Retinal pigment epithelial cell (primary cell): Measurements from ENCODE around the gene KIF3B.
"Not testable (repeated sequence)": the region's sequence is repeated elsewhere in the genome, so short reads cannot be mapped to it uniquely, and the experiment has no call there.

ENCODE experiments used
- DNase-seq: peaks from one replicate; pipeline ENCODE4 v3.0.0-alpha.2; 2010; ENCODE audit warnings: low read depth
- H3K4me3 ChIP-seq: 2 replicates; pipeline ENCODE4 v1.5.1; 2011; ENCODE audit warnings: mild to moderate bottlenecking, low read length, control low read depth, moderate library complexity
- TF ChIP-seq, protein P1 (sequence below): conservative IDR thresholded peaks from 2 replicates; pipeline ENCODE4 v1.5.1; 2011; ENCODE audit warnings: low read depth, low read length, control low read depth, inconsistent platforms

KIF3B gene

DNA sequence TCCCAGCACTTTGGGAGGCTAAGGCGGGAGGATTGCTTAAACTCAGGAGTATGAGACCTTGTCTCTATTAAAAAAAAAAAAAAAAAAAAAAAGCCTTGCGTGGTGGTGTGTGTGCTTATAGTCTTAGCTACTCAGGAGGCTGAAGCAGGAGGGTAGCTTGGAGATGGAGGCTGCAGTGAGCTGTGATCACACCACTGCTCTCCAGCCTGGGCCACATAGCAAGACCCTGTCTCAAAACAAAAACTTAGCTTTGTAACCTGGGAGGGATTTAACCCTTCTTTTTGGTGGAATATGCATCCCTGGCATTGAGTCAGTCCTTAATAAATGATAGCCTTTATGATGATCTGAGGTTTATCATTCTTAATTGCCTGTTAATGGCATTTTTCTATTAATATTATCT, 93.4 kb downstream of the KIF3B start:
- TF ChIP-seq, protein P1, sequence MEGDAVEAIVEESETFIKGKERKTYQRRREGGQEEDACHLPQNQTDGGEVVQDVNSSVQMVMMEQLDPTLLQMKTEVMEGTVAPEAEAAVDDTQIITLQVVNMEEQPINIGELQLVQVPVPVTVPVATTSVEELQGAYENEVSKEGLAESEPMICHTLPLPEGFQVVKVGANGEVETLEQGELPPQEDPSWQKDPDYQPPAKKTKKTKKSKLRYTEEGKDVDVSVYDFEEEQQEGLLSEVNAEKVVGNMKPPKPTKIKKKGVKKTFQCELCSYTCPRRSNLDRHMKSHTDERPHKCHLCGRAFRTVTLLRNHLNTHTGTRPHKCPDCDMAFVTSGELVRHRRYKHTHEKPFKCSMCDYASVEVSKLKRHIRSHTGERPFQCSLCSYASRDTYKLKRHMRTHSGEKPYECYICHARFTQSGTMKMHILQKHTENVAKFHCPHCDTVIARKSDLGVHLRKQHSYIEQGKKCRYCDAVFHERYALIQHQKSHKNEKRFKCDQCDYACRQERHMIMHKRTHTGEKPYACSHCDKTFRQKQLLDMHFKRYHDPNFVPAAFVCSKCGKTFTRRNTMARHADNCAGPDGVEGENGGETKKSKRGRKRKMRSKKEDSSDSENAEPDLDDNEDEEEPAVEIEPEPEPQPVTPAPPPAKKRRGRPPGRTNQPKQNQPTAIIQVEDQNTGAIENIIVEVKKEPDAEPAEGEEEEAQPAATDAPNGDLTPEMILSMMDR = no peak
- no peak for DNase-seq
- no peak overlapping the region for H3K4me3 ChIP-seq

DNA sequence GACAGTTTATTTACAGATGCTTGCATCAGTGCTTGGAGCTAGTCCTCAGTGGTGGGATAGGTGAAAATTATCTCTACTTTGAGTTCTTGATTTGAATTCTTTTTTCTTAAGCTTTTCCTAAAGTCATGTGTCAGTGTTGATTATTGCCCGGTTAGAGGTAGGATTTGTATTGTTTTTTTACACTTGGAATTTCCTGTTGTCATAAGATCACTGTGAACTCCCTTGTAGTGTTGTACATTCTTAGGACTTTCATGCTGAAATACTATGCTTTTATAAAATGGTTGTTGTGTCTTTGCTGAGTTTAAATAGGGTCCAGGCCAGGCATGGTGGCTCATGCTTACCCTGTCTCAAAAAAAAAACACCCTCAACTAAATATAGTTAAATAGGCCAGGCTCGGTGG, 101.0 kb downstream of the KIF3B start:
- DNase-seq = no peak
- TF ChIP-seq, protein P1 = no peak
- H3K4me3 ChIP-seq = no peak overlapping the region

DNA sequence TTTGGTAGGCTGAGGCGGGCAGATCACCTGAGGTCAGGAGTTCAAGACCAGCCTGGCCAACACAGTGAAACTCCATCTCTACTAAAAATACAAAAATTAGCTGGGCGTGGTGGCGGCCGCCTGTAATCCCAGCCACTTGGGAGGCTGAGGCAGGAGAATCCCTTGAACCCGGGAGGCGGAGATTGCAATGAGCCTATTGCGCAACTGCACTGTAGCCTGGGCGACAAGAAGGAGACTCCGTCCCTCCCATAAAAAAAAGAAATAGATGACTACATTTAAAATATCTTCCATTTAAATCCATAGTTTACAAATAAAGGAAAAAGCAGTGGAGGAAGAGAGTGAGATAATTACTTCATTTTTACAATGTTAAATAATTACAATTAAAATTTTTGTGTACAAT, 102.6 kb downstream of the KIF3B start:
- H3K4me3 ChIP-seq, DNase-seq: not testable (repeated sequence)

DNA sequence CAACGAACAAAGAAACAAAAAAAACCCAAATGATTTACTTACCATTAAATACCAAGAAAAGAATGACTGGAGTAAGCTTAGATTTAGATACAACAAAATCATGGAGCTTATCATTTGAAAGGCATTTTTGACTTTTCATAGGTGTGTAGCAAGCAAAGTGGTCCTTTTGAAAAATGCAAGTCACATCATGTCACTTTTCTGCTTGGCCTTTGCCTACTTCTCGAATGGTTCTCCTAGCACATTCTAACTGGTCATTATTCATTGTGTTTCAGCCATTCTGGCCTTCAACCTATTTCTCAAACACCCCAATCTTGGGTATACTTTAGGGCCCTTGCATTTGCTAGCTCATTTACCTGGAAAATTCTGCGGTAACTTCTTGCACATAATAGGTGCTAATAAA, 103.3 kb downstream of the KIF3B start:
- DNase-seq = no peak
- TF ChIP-seq, protein P1 = no peak
- no peak overlapping the region for H3K4me3 ChIP-seq

DNA sequence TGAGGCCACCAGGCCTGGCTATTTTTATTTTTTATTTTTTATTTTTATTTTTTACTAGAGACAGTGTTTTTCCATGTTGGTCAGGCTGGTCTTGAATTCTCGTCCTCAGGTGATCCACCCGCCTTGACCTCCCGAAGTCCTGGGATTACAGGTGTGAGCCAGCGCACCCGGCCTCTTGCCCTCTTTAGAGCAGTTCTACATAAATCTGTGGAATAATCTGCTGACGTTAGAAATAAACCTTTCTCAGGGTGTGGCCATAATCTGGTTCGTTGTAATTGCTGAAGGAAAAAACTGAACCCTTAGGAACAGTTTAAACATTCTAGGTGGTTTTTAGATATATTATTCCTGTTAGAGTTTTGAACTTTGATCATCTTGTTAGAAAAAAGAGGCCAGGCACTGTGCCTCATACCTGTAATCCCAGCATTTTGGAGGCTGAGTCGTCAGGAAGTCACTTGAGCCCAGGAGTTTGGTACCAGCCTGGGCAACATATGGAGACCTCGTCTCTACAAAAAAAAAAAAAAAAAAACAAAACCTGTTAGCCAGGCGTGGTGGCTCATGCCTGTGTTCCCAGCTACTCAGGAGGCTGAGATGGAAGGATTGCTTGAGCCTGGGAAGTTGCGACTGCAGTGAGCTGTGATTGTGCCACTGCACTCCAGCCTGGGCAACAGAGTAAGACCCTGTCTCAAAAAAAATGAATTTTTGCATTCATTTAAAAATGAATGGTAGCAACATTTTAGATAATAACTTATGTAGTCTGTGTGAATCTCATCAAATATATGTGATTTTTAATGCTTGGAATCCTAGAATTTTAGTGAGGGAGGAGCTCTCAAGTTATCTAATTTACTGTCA, 104.9 kb downstream of the KIF3B start:
- H3K4me3 ChIP-seq = no peak overlapping the region
- no peak for DNase-seq
- TF ChIP-seq, protein P1 = no peak

DNA sequence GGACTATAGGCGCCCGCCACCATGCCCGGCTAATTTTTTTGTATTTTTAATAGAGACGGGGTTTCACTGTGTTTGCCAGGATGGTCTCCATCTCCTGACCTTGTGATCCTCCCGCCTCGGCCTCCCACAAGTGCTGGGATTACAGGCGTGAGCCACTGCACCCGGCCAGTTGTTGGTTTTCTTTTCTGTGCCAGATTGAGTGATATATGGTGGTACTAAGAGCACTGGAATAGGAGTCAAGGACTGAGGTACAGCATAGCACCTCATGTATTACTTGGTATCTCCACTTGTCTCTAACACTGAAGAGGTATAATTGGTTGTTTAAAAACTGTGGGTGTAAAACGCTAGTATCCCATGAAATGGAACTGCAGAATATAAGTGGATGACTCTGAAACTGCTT, 106.0 kb downstream of the KIF3B start:
- H3K4me3 ChIP-seq, DNase-seq: not testable (repeated sequence)
